ENCODE measurements around the gene RAD51B.

DNA sequence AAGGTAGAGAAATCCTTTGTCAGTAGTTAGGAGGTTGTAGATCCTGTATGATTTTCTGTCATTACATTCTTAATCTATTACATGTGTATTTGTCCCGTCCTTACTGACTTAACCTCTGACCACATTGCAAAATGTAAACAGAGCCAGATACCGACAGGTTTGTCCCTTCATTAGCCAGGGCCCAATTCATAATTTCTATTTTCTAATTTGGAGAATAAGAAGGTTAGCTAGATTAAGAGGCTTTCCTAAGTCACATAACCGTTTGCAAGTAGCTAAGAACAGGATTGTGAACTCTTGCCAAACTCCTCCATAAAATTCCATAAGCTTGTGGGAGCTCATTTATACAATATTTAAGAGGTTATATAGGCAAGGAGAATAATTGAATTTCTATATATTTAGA is 352.6 kb downstream of the RAD51B start:
- TF ChIP-seq FIP1L1 (IDR thresholded peaks at IDR 0.05; ENCODE audit: low read depth, low read length, poor library complexity, severe bottlenecking) (no peak), POLR3G (IDR thresholded peaks at IDR 0.05; ENCODE audit: extremely low read depth, insufficient read length, insufficient replicate concordance) (no peak), TCF3 (CRISPR knock-in tag; IDR thresholded peaks at IDR 0.05) (no peak), ZNF561 (CRISPR knock-in tag; conservative IDR thresholded peaks at IDR 0.05) (no peak), MAX (CRISPR knock-in tag; IDR thresholded peaks at IDR 0.05) (no peak)

All from K562 (cell line).